Left ventricle myocardium inferior (tissue), 1 donor: ENCODE data around the gene AGTRAP. TPM values are rescaled to one million over a fixed set of nuclear protein-coding genes. Genes with fewer than 3 reads are reported as not detected.

Experiments
- DNase-seq: peaks from one replicate; pipeline ENCODE4 v3.0.0-alpha.2; 2020
- H3K27ac ChIP-seq: fragments of 200-600 bp; replicated peaks from 2 replicates; pipeline ENCODE4 v1.8.0; 2021
- H3K27me3 ChIP-seq: fragments of 200-600 bp; 2 replicates; pipeline ENCODE4 v1.8.0; 2021; ENCODE audit warnings: low read depth
- H3K36me3 ChIP-seq: fragments of 200-600 bp; 2 replicates; pipeline ENCODE4 v1.8.0; 2021
- H3K4me1 ChIP-seq: fragments of 200-600 bp; 2 replicates; pipeline ENCODE4 v1.8.0; 2021
- H3K4me3 ChIP-seq: fragments of 200-600 bp; 2 replicates; pipeline ENCODE4 v1.8.0; 2021; ENCODE audit warnings: mild to moderate bottlenecking, moderate library complexity
- H3K9me3 ChIP-seq: fragments of 200-600 bp; replicated peaks from 2 replicates; pipeline ENCODE4 v1.8.0; 2021
- CTCF ChIP-seq: fragments of 200-600 bp; IDR thresholded peaks from 2 replicates; pipeline ENCODE4 v1.8.0; 2021; ENCODE audit warnings: antibody characterized with exemption, mild to moderate bottlenecking, borderline replicate concordance
- intact Hi-C: fragments of 100-400 bp; cut with micrococcal nuclease; formaldehyde crosslinking; loops from one replicate; pipeline ENCODE4 v1.11.0; 2022
- total RNA-seq: library from RNA; stranded (reverse); fragmentation: NEBNext Ultra II Directional; extraction: Animal tissue kit (Norgen Biotek cat#: 25700); gene quantifications from one replicate; pipeline ENCODE4 v1.2.1, GENCODE V29; 2021
- donor health status: DM: no; HTN: yes; CAD: no; lungs with severe emphysema.

Gene AGTRAP
- total RNA-seq, 1 donor from 2014 or later: 16.6 TPM

DNA sequence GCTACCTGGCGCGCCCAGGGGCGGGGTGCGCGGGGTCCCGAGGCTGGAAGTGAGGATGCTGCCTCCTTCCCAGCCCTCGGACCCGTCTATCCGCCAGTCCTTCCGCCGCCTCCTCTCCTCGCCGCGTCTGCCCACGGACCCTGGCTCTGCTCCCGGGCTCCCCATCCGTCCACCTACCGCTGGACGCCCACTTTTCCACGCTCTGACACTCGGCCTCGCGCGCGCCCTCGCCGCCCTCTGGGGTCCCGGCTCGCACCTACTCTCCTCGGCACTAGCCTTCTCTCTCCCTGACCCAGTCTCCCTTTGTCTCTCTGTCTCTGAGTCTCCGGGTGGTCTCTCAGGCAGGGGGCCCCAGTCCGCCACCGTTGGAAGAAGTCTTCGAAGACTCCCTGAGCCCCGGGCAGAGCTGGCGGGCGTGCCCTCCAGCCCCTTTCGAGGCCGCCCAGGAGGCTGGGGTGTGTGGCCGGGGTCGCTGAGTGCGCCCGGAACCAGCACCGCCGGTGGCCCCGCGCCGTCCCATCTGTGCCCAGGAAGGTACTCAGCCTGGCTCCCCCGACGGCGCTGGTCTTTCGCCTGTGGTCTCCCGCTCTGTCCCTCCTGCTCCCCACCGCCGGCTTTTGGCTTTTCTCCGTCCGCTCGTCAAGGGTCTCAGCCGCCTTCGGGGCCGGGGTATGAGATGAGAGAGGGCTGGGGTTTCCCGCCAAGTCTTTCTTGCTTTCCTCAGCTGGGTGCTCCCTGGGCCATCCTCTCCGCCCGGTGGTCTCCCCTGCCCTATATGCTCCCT, 43.8 kb upstream of the AGTRAP start:
- peaks cover 14% of the 10 kb centered on the region for H3K4me1 ChIP-seq
- no peak for DNase-seq
- H3K4me3 ChIP-seq: peak overlapping the region; percentile 53
- no peaks in the 10 kb centered on the region for H3K36me3 ChIP-seq
- intact Hi-C loops: no loop called here
- no peak overlapping the region for H3K27ac ChIP-seq
- peaks cover 93% of the 10 kb centered on the region for H3K27me3 ChIP-seq
- TF ChIP-seq CTCF: no peak
- no peaks in the 10 kb centered on the region for H3K9me3 ChIP-seq

- intact Hi-C loops: no loop called here
- DNase-seq: no peak
- Histone ChIP-seq H3K27me3 (peaks cover 93% of the 10 kb centered on the region), H3K9me3 (no peaks in the 10 kb centered on the region), H3K4me1 (peaks cover 14% of the 10 kb centered on the region), H3K36me3 (no peaks in the 10 kb centered on the region), H3K27ac (no peak overlapping the region), H3K4me3 (no peak overlapping the region)
- no peak for TF ChIP-seq CTCF
Measured at GRCh38 chr1:11693024-11693590, 42.8 kb upstream of the AGTRAP start.

DNA sequence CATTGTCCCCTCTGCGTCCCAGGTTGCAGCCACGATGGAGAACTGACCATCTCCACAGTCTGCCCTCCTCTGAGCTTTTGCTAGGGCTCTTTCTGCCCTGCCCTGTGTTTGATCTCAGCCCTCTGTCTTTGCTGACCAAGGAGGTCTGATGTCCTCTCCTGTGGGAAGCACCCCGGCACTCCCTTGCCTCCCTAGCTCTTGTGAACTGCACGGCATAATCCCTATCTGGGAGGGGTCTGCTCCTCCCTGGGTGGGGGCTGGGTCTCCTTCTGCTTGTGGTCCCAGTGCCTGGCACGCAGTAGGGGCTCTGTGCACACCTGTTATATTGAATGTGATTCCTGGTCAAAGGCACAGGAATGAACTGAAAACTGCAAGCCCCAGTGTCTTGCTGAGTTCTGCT, 42.0 kb upstream of the AGTRAP start:
- H3K9me3 ChIP-seq: no peaks in the 10 kb centered on the region
- H3K4me1 ChIP-seq: peaks cover 14% of the 10 kb centered on the region
- no peak overlapping the region for H3K4me3 ChIP-seq
- no peak for TF ChIP-seq CTCF
- no peak overlapping the region for H3K27ac ChIP-seq
- intact Hi-C loops: no loop called here
- H3K27me3 ChIP-seq: peaks cover 93% of the 10 kb centered on the region
- DNase-seq: no peak
- H3K36me3 ChIP-seq: no peaks in the 10 kb centered on the region

- H3K4me3 ChIP-seq: no peak overlapping the region
- H3K27me3 ChIP-seq: peaks cover 93% of the 10 kb centered on the region
- no peak overlapping the region for H3K27ac ChIP-seq
- TF ChIP-seq CTCF: no peak
- intact Hi-C loops: no loop called here
- H3K4me1 ChIP-seq: peaks cover 15% of the 10 kb centered on the region
- H3K36me3 ChIP-seq: no peaks in the 10 kb centered on the region
- H3K9me3 ChIP-seq: no peaks in the 10 kb centered on the region
- no peak for DNase-seq
Measured at GRCh38 chr1:11695861-11696260, 40.1 kb upstream of the AGTRAP start.

- no peak for DNase-seq
- Histone ChIP-seq H3K9me3 (no peaks in the 10 kb centered on the region), H3K27me3 (peaks cover 93% of the 10 kb centered on the region), H3K27ac (no peak overlapping the region), H3K4me1 (peaks cover 14% of the 10 kb centered on the region), H3K4me3 (no peak overlapping the region), H3K36me3 (no peaks in the 10 kb centered on the region)
- TF ChIP-seq CTCF: no peak
- intact Hi-C loops: no loop called here
Measured at GRCh38 chr1:11697188-11697892, 38.6 kb upstream of the AGTRAP start.
